ENCODE data around the gene MORN2.

- TF ChIP-seq CTCF (conservative IDR thresholded peaks at IDR 0.05; ENCODE audit: low read depth, low read length) (no peak), POLR2A (IDR thresholded peaks at IDR 0.05; ENCODE audit: low read depth, low read length) (no peak), MXI1 (IDR thresholded peaks at IDR 0.05; ENCODE audit: borderline replicate concordance, low read depth, low read length) (no peak), FOS (IDR thresholded peaks at IDR 0.05; ENCODE audit: low read depth, low read length) (no peak), USF2 (IDR thresholded peaks at IDR 0.05; ENCODE audit: low read depth, low read length) (no peak), NFE2L2 (IDR thresholded peaks at IDR 0.05; ENCODE audit: low read depth, low read length) (no peak), BHLHE40 (IDR thresholded peaks at IDR 0.05; ENCODE audit: low read depth, low read length) (no peak), CHD1 (IDR thresholded peaks at IDR 0.05; ENCODE audit: low read depth, low read length) (no peak), ELK1 (IDR thresholded peaks at IDR 0.05; ENCODE audit: borderline replicate concordance, low read depth, low read length) (no peak)
Measured at GRCh38 chr2:38911191-38911590, 35.4 kb downstream of the MORN2 start.

All from IMR-90 (cell line).